ENCODE measurements around the gene ARHGAP25. TPM values are rescaled to one million over a fixed set of nuclear protein-coding genes. Genes with fewer than 3 reads are reported as not detected.
A peak's percentile ranks its signal among the peaks of the same experiment; 100 is the strongest.

Gene ARHGAP25
- total and polyA plus RNA-seq, 7 donors, result 1.1 to 4.8 (median 1.9) TPM

DNA sequence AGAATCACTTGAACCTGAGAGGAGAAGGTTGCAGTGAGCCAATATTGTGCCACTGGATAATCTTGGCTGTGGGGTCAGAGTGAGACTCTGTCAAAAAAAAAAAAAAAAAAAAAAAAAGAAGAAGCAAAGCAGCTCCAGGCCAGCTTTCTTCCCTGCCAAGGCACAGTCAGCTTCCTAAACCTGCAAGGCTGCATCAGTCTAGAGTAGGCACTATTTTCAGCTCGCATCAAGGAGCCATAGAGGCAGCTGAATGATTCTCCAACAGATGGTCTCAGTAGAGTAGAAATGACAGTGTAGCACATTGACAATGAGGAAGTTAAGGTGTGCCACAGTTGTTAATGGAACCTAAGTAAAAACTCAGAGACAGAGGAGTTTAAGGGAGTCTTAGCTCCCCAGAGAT is 101.0 kb downstream of the ARHGAP25 start:
- Histone ChIP-seq H3K27ac (no peak overlapping the region), H3K27me3 (ENCODE audit: insufficient read depth in 3 of 3, low read length in 2 of 3) (no peaks in the 10 kb centered on the region), H3K4me3 (no peak overlapping the region), H3K9me3 (no peaks in the 10 kb centered on the region), H3K36me3 (ENCODE audit: insufficient read depth in 1 of 2, low read depth in 1 of 2) (no peaks in the 10 kb centered on the region), H3K4me1 (peaks cover 11% of the 10 kb centered on the region)
- WGBS, 3 donors, result 70 to 92% (median 86%) methylated on average over 1 of the region's 1 CpG
- ATAC-seq (no peak), DNase-seq (no peak)
- intact Hi-C loops (cut with DNase I), result loop anchor here in 1 of 2 donors (5.0 kb wide), 1 partner anchor 83 kb away; no protein-coding TSS in a partner anchor
- TF ChIP-seq, protein P1, sequence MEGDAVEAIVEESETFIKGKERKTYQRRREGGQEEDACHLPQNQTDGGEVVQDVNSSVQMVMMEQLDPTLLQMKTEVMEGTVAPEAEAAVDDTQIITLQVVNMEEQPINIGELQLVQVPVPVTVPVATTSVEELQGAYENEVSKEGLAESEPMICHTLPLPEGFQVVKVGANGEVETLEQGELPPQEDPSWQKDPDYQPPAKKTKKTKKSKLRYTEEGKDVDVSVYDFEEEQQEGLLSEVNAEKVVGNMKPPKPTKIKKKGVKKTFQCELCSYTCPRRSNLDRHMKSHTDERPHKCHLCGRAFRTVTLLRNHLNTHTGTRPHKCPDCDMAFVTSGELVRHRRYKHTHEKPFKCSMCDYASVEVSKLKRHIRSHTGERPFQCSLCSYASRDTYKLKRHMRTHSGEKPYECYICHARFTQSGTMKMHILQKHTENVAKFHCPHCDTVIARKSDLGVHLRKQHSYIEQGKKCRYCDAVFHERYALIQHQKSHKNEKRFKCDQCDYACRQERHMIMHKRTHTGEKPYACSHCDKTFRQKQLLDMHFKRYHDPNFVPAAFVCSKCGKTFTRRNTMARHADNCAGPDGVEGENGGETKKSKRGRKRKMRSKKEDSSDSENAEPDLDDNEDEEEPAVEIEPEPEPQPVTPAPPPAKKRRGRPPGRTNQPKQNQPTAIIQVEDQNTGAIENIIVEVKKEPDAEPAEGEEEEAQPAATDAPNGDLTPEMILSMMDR (IDR thresholded peaks at IDR 0.05), result no peak

DNA sequence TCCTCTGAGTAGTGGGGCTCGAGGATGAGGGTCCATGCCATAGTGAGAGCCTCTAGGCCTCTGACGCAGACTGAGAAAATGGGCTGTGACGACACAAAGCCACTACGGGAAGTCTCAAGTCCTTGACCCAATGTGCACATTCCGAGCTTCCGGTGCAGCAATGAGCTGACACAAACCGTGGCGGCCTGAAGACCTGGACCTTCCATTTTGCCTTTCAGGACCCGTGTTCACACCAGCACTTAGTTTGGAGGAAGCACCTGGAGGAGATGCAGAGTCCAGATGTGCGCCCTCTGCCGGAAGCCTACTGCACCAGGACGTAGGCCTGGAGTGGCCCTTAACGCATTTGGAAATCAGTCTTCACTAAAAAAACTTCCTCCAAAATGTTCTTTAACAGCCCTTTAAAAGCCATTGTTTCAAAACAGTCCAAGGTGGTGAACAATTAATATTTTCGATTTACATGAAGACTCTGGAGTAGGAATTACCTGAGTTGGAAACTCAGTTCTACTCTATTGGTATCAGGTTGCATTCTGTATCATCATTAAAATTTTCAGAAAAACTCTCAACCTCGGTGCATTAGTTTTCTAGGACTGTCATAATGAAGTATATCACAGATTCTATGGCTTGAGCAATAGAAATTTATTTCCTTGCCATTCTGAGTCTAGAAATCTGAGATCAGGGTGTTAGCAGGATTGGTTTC is 102.7 kb downstream of the ARHGAP25 start:
- no peak overlapping the region for H3K4me3 ChIP-seq
- WGBS, 3 donors, result 61 to 66% (median 61%) methylated on average over 15 of the region's 15 CpGs
- H3K4me1 ChIP-seq, result peaks cover under 1% of the 10 kb centered on the region
- H3K36me3 ChIP-seq (ENCODE audit: insufficient read depth in 1 of 2, low read depth in 1 of 2), result no peaks in the 10 kb centered on the region
- H3K27me3 ChIP-seq (ENCODE audit: insufficient read depth in 3 of 3, low read length in 2 of 3), result no peaks in the 10 kb centered on the region
- H3K9me3 ChIP-seq, result no peaks in the 10 kb centered on the region
- TF ChIP-seq, protein P1 (IDR thresholded peaks at IDR 0.05), result peak; percentile 52
- ATAC-seq, result no peak
- H3K27ac ChIP-seq, result no peak overlapping the region
- DNase-seq, result peak; percentile 59 to 73
- intact Hi-C loops (cut with DNase I), result loop anchor here in 1 of 2 donors (5.0 kb wide), 1 partner anchor 85 kb away; no protein-coding TSS in a partner anchor

DNA sequence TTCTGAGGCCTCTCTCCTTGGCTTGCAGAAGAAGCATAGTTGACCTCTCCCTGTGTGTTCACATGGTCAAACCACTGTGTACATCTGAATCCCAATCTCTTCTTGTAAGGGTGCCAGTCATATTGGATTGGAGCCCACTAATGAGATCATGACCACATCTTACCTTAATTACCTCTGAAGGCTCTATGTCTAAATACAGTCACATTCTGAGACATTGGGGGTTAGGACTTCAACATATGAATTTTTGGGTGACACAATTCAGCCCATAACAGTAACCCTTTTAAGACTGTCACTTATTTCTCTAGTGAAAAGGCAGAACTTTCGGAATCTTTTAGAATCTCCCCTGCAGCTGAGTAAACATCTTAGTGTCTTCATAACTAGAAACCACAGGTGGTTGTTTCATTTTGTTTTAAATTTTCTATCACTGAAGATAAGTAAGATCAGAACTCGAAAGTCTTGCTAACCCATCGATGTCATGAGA is 103.3 kb downstream of the ARHGAP25 start:
- Histone ChIP-seq H3K27me3 (ENCODE audit: insufficient read depth in 3 of 3, low read length in 2 of 3) (no peaks in the 10 kb centered on the region), H3K36me3 (ENCODE audit: insufficient read depth in 1 of 2, low read depth in 1 of 2) (no peaks in the 10 kb centered on the region), H3K27ac (no peak overlapping the region), H3K4me3 (no peak overlapping the region), H3K4me1 (no peaks in the 10 kb centered on the region), H3K9me3 (no peaks in the 10 kb centered on the region)
- TF ChIP-seq, protein P1 (IDR thresholded peaks at IDR 0.05), result no peak
- DNase-seq (no peak), ATAC-seq (no peak)
- intact Hi-C loops (cut with DNase I), result loop anchor here in 1 of 2 donors (5.0 kb wide), 1 partner anchor 86 kb away; no protein-coding TSS in a partner anchor
- 66 to 77% (median 75%) methylated on average over 3 of the region's 3 CpGs for WGBS, 3 donors

DNA sequence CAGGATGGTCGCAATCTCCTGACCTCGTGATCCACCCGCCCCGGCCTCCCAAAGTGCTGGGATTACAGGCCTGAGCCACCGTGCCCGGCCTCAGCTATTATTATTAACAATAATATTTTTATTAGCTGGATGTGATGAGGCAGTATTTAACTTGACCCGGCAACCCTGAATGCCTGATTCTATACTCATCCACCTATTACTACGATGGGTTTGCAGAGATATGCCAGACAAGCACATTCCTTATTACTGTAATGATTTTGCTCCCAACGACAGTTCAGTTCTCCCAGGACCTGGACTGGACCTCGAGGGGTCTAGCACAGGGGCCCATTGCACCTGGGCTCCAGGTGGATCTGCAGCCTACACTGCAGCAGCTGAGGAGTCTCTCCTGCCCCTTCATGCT is 104.0 kb downstream of the ARHGAP25 start:
- no peak overlapping the region for H3K27ac ChIP-seq
- TF ChIP-seq, protein P1 (IDR thresholded peaks at IDR 0.05), result no peak
- H3K4me1 ChIP-seq, result no peaks in the 10 kb centered on the region
- no peaks in the 10 kb centered on the region for H3K36me3 ChIP-seq (ENCODE audit: insufficient read depth in 1 of 2, low read depth in 1 of 2)
- no peaks in the 10 kb centered on the region for H3K27me3 ChIP-seq (ENCODE audit: insufficient read depth in 3 of 3, low read length in 2 of 3)
- H3K4me3 ChIP-seq, result no peak overlapping the region
- no peak for ATAC-seq
- WGBS, 3 donors, result 94% methylated on average over 10 of the region's 10 CpGs
- DNase-seq, result no peak
- no peaks in the 10 kb centered on the region for H3K9me3 ChIP-seq
- intact Hi-C loops (cut with DNase I), result loop anchor here in 1 of 2 donors (5.0 kb wide), 1 partner anchor 86 kb away; no protein-coding TSS in a partner anchor
